ENCODE measurements around the gene DPP6.
"Not testable (repeated sequence)": the region's sequence is repeated elsewhere in the genome, so short reads cannot be mapped to it uniquely, and the experiment has no call there.

Gene DPP6

GRCh38 chr7:154030476-154031080, 21.6 kb upstream of the DPP6 start:
- not testable (repeated sequence) for H3K9ac ChIP-seq (ENCODE audit: low read depth, low read length, poor library complexity, severe bottlenecking); H4K20me1 ChIP-seq (ENCODE audit: insufficient read depth, low read length, poor library complexity, severe bottlenecking); H3K4me3 ChIP-seq (ENCODE audit: low read length, poor library complexity, severe bottlenecking); H3K9me2 ChIP-seq (replicated peaks; ENCODE audit: low read depth, low read length); H3K27me3 ChIP-seq (ENCODE audit: insufficient read depth, low read length, poor library complexity, severe bottlenecking); H3K36me3 ChIP-seq (ENCODE audit: insufficient read depth, low read length); H3K9me3 ChIP-seq (ENCODE audit: insufficient read depth, low read depth, low read length); H3F3A ChIP-seq (ENCODE audit: low read depth); H3K79me2 ChIP-seq (ENCODE audit: insufficient read depth, low read length); H2AFZ ChIP-seq (ENCODE audit: low read length); H3K4me2 ChIP-seq (ENCODE audit: low read depth, low read length, poor library complexity, severe bottlenecking); H3K4me1 ChIP-seq (ENCODE audit: insufficient read depth, low read length, poor library complexity, severe bottlenecking)

DNA sequence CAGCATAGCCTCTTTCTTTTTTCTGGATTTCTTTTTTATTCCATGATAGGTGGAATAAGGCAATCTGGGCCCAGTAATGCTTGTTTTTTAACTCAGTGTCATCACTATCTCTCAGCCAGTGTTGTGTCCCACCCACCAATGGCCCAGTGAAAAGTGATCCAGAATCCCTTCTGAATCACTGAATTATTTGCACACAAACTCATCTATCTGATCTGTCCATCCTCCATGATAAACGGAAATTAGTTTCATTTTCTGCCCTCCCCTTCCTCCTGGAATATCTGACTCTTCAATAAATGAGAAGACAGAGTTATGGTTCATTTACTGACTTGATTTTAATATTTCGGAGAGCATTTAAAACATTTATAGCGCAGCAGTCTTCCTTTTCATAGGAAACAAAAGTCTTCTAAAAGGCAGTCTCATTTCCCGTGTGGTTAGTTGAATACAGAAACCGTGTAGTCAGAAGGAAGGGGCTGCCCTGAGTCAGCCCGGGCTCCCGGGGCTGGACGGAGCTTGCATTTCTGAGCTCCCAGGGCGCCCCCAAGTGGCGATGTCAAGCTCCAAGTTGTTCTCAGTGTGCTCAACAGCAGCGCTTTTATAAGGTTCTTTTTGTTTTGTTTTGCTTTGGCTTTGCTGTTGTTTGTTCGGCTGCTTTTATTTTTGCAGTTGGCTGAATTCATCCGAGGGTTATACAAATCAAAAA, 12.6 kb upstream of the DPP6 start:
- H3K9me3 ChIP-seq (ENCODE audit: insufficient read depth, low read depth, low read length); H3K9me2 ChIP-seq (replicated peaks; ENCODE audit: low read depth, low read length); H3K9ac ChIP-seq (ENCODE audit: low read depth, low read length, poor library complexity, severe bottlenecking): not testable (repeated sequence)

DNA sequence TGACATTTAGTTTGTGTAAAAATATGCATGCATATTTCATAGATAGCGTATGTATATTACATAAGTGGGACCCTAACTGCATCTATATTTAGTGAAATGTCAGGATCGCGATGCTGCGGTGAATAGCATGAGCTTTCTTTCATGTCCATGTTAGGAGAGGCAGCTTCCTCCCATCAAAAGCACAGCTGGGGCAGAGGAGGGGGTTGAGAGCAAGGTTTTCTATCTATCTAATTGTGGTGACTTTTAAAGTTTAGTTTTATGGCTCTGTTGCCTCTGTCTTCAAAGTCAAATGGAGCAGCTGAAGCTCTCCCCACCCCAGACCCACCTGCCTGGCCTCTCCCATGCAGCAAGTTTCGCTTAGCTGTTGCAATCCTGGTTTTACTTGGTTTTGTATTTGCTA, 1.8 kb upstream of the DPP6 start:
- H3K27me3 ChIP-seq (ENCODE audit: insufficient read depth, low read length, poor library complexity, severe bottlenecking); H4K20me1 ChIP-seq (ENCODE audit: insufficient read depth, low read length, poor library complexity, severe bottlenecking); H3K4me3 ChIP-seq (ENCODE audit: low read length, poor library complexity, severe bottlenecking); H3K36me3 ChIP-seq (ENCODE audit: insufficient read depth, low read length); H3F3A ChIP-seq (ENCODE audit: low read depth); H3K79me2 ChIP-seq (ENCODE audit: insufficient read depth, low read length); H3K4me1 ChIP-seq (ENCODE audit: insufficient read depth, low read length, poor library complexity, severe bottlenecking); H3K9me3 ChIP-seq (ENCODE audit: insufficient read depth, low read depth, low read length); H3K9me2 ChIP-seq (replicated peaks; ENCODE audit: low read depth, low read length); H3K9ac ChIP-seq (ENCODE audit: low read depth, low read length, poor library complexity, severe bottlenecking); H3K4me2 ChIP-seq (ENCODE audit: low read depth, low read length, poor library complexity, severe bottlenecking); H2AFZ ChIP-seq (ENCODE audit: low read length): not testable (repeated sequence)

More for the DNA sequence above, 12.6 kb upstream of the DPP6 start:
- not testable (repeated sequence) for H3K4me3 ChIP-seq (ENCODE audit: low read length, poor library complexity, severe bottlenecking); H2AFZ ChIP-seq (ENCODE audit: low read length); H4K20me1 ChIP-seq (ENCODE audit: insufficient read depth, low read length, poor library complexity, severe bottlenecking); H3K36me3 ChIP-seq (ENCODE audit: insufficient read depth, low read length); H3K4me2 ChIP-seq (ENCODE audit: low read depth, low read length, poor library complexity, severe bottlenecking); H3K27me3 ChIP-seq (ENCODE audit: insufficient read depth, low read length, poor library complexity, severe bottlenecking); H3K4me1 ChIP-seq (ENCODE audit: insufficient read depth, low read length, poor library complexity, severe bottlenecking); H3F3A ChIP-seq (ENCODE audit: low read depth); H3K79me2 ChIP-seq (ENCODE audit: insufficient read depth, low read length)

DNA sequence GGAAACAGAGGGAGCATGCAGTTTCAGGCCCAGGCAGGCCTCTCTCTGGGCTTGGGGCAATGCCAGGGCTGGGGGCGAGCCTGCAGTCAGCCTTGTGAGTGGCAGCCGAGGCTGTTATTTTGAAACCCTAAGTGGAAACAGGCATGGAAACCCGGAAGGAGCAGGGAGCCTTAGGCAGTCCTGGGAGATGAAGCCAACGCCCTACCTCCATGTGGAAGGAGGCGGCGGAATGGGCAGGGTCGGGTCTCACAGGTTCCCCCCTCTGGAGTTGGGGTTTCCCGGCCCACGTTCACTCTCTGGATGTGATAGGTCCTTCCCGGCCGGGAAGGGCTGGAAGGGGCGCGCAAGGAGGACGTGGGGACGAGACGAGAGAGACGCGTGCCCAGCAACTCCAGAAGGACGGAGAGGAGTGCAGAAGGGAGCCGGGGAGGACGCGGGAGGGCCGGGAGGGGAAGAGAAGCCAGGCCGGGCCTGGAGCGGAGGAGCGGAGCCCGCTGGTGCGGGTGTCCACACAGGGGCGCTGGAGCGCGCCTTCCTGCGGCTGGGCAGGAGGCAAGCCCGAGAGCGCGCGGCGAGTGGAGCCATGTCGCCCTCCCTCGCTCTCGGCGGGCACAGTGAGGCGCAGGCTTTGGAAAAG, 1.1 kb upstream of the DPP6 start:
- not testable (repeated sequence) for H2AFZ ChIP-seq (ENCODE audit: low read length); H3K27me3 ChIP-seq (ENCODE audit: insufficient read depth, low read length, poor library complexity, severe bottlenecking); H3K4me1 ChIP-seq (ENCODE audit: insufficient read depth, low read length, poor library complexity, severe bottlenecking); H4K20me1 ChIP-seq (ENCODE audit: insufficient read depth, low read length, poor library complexity, severe bottlenecking); H3F3A ChIP-seq (ENCODE audit: low read depth); H3K79me2 ChIP-seq (ENCODE audit: insufficient read depth, low read length); H3K36me3 ChIP-seq (ENCODE audit: insufficient read depth, low read length); H3K4me2 ChIP-seq (ENCODE audit: low read depth, low read length, poor library complexity, severe bottlenecking); H3K9me2 ChIP-seq (replicated peaks; ENCODE audit: low read depth, low read length); H3K4me3 ChIP-seq (ENCODE audit: low read length, poor library complexity, severe bottlenecking); H3K9ac ChIP-seq (ENCODE audit: low read depth, low read length, poor library complexity, severe bottlenecking); H3K9me3 ChIP-seq (ENCODE audit: insufficient read depth, low read depth, low read length)

- not testable (repeated sequence) for H3K27me3 ChIP-seq (ENCODE audit: insufficient read depth, low read length, poor library complexity, severe bottlenecking); H3K4me2 ChIP-seq (ENCODE audit: low read depth, low read length, poor library complexity, severe bottlenecking); H3K9me2 ChIP-seq (replicated peaks; ENCODE audit: low read depth, low read length); H3K4me3 ChIP-seq (ENCODE audit: low read length, poor library complexity, severe bottlenecking); H2AFZ ChIP-seq (ENCODE audit: low read length); H3K9ac ChIP-seq (ENCODE audit: low read depth, low read length, poor library complexity, severe bottlenecking); H3K4me1 ChIP-seq (ENCODE audit: insufficient read depth, low read length, poor library complexity, severe bottlenecking); H3K79me2 ChIP-seq (ENCODE audit: insufficient read depth, low read length); H4K20me1 ChIP-seq (ENCODE audit: insufficient read depth, low read length, poor library complexity, severe bottlenecking); H3F3A ChIP-seq (ENCODE audit: low read depth); H3K9me3 ChIP-seq (ENCODE audit: insufficient read depth, low read depth, low read length); H3K36me3 ChIP-seq (ENCODE audit: insufficient read depth, low read length)
These were observed 493 bp downstream of the DPP6 start for GRCh38 chr7:154052530-154053252.

DNA sequence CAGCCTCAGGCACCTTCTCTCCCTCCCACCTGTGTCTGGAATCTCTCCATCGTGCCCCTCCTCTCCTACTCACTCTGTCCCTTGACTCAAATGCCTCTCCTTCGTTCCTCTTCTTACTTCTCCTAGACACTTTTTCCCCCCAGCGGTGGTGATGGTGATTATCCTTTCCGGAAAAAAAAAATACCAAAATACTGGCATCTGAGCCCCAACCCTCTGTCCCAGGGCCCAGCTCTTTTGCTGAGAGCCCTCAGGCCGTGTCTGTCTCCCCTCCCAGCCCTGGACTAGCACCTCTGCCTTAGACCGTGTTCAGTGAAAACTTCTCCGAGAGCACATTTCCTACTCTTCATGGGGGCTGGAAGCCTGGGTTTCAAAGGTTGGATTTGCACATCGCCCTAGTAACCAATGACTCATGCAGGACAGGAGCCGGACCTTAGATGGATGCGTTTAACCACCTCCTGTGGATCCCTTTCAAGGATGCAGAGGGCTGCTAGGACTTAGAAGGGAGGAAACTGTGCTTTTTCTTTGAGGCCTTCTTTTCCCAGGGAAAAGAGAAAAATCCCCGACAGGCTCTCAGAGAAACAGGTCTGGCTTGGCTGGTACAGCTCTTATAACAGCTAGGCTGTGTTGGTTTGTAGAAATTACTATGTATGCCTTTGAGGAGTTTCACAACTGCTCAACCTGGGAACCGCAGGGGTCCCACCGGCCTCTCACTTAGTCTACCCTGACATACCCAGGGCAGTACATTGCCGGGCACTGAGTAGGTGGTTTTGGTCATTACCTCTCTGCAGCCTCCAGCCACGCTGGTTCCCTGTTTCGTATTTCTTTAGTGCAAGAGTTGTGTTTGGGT, 1.5 kb downstream of the DPP6 start:
- not testable (repeated sequence) for H3K36me3 ChIP-seq (ENCODE audit: insufficient read depth, low read length); H3F3A ChIP-seq (ENCODE audit: low read depth); H2AFZ ChIP-seq (ENCODE audit: low read length); H3K9ac ChIP-seq (ENCODE audit: low read depth, low read length, poor library complexity, severe bottlenecking); H4K20me1 ChIP-seq (ENCODE audit: insufficient read depth, low read length, poor library complexity, severe bottlenecking); H3K4me3 ChIP-seq (ENCODE audit: low read length, poor library complexity, severe bottlenecking); H3K79me2 ChIP-seq (ENCODE audit: insufficient read depth, low read length); H3K4me2 ChIP-seq (ENCODE audit: low read depth, low read length, poor library complexity, severe bottlenecking); H3K9me2 ChIP-seq (replicated peaks; ENCODE audit: low read depth, low read length); H3K4me1 ChIP-seq (ENCODE audit: insufficient read depth, low read length, poor library complexity, severe bottlenecking); H3K9me3 ChIP-seq (ENCODE audit: insufficient read depth, low read depth, low read length); H3K27me3 ChIP-seq (ENCODE audit: insufficient read depth, low read length, poor library complexity, severe bottlenecking)

DNA sequence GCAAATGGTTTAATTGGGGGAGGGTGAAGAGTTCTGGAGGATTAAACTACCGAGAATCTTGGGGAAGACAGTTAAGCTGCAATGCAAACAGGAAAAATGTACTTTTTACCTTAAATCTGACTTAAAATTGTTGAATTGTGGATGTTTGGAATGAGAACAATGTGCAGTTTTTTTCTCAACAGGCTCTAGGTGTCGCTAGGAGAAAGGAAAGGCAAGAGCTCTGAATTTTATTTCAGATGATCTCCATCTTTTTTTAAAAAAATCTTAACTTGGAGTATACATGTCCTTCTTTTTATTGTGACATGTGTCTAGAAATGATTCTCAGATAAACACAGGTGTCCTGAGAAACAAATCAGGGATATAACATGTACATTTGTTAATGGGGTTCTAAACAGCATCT, 2.5 kb downstream of the DPP6 start:
- not testable (repeated sequence) for H3K9me2 ChIP-seq (replicated peaks; ENCODE audit: low read depth, low read length); H4K20me1 ChIP-seq (ENCODE audit: insufficient read depth, low read length, poor library complexity, severe bottlenecking); H3K9me3 ChIP-seq (ENCODE audit: insufficient read depth, low read depth, low read length); H3F3A ChIP-seq (ENCODE audit: low read depth); H3K9ac ChIP-seq (ENCODE audit: low read depth, low read length, poor library complexity, severe bottlenecking); H3K79me2 ChIP-seq (ENCODE audit: insufficient read depth, low read length); H3K4me3 ChIP-seq (ENCODE audit: low read length, poor library complexity, severe bottlenecking); H2AFZ ChIP-seq (ENCODE audit: low read length); H3K4me2 ChIP-seq (ENCODE audit: low read depth, low read length, poor library complexity, severe bottlenecking); H3K36me3 ChIP-seq (ENCODE audit: insufficient read depth, low read length); H3K4me1 ChIP-seq (ENCODE audit: insufficient read depth, low read length, poor library complexity, severe bottlenecking); H3K27me3 ChIP-seq (ENCODE audit: insufficient read depth, low read length, poor library complexity, severe bottlenecking)

Data from Loucy (cell line).